OCI-LY7 (cell line): ENCODE data around the gene TRIP10. TPM values are rescaled to one million over a fixed set of nuclear protein-coding genes. Genes with fewer than 3 reads are reported as not detected.
A peak's percentile ranks its signal among the peaks of the same experiment; 100 is the strongest.
"Not testable (repeated sequence)": the region's sequence is repeated elsewhere in the genome, so short reads cannot be mapped to it uniquely, and the experiment has no call there.

Experiments
- BruUV-seq: library from RNA; stranded (reverse); fragments of 400-500 nt; replicated peaks from 2 replicates; lab custom pipeline; 2021; lab: Mats Ljungman, UMichigan
- CTCF ChIA-PET: fragments of 300-600 bp; sonication (Branson Sonifier 250); formaldehyde crosslinking; loops from one replicate; lab custom pipeline; 2022; ENCODE audit warnings: antibody characterized with exemption; ENCODE audit not compliant: unreplicated experiment; lab: Charles Lee
- POLR2A ChIA-PET: fragments of 300-600 bp; sonication (Branson Sonifier 250); formaldehyde crosslinking; loops from one replicate; lab custom pipeline; 2022; ENCODE audit warnings: antibody characterized with exemption; lab: Charles Lee
- DNase-seq: peaks from one replicate; pipeline ENCODE4 v3.0.0-alpha.2; 2015; ENCODE audit warnings: low spot score
- H2AFZ ChIP-seq: fragments of 200-600 bp; sonication (generic), shearing (Covaris generic); 2 replicates; pipeline ENCODE4 v1.6.1; 2014; ENCODE audit warnings: mild to moderate bottlenecking, antibody characterized with exemption, low read length, moderate library complexity
- H3K27ac ChIP-seq: fragments of 200-600 bp; sonication (generic); 2 replicates; pipeline ENCODE4 v1.5.1; 2014; ENCODE audit warnings: mixed run types, low read depth, mild to moderate bottlenecking, moderate library complexity, low read length, inconsistent platforms; ENCODE audit not compliant: poor library complexity, severe bottlenecking
- H3K36me3 ChIP-seq: fragments of 200-600 bp; sonication (generic); 2 replicates; pipeline ENCODE4 v1.6.1; 2014; ENCODE audit warnings: mild to moderate bottlenecking, antibody characterized with exemption, low read length, moderate library complexity, mixed read lengths; ENCODE audit not compliant: insufficient read depth
- H3K4me1 ChIP-seq: fragments of 200-600 bp; sonication (generic); 2 replicates; pipeline ENCODE4 v1.5.1; 2014; ENCODE audit warnings: mild to moderate bottlenecking, low read length; ENCODE audit not compliant: insufficient read depth, poor library complexity, severe bottlenecking
- H3K4me2 ChIP-seq: fragments of 200-600 bp; sonication (generic); 2 replicates; pipeline ENCODE4 v1.6.1; 2014; ENCODE audit warnings: mild to moderate bottlenecking, low read length
- H3K4me3 ChIP-seq: fragments of 200-600 bp; sonication (generic); 2 replicates; pipeline ENCODE4 v1.5.1; 2014; ENCODE audit warnings: mild to moderate bottlenecking, low read depth, low read length; ENCODE audit not compliant: poor library complexity, severe bottlenecking
- H3K79me2 ChIP-seq: fragments of 200-600 bp; sonication (generic); 2 replicates; pipeline ENCODE4 v1.6.1; 2016; ENCODE audit warnings: low read depth, mild to moderate bottlenecking, low read length, moderate library complexity, mixed read lengths; ENCODE audit not compliant: insufficient read depth
- H3K9me2 ChIP-seq: fragments of 200-600 bp; sonication (generic); 2 replicates; pipeline ENCODE4 v1.6.1; 2016; ENCODE audit warnings: mild to moderate bottlenecking, low read length, mixed read lengths; ENCODE audit not compliant: insufficient read depth
- H3K9me3 ChIP-seq: fragments of 200-600 bp; sonication (generic); 2 replicates; pipeline ENCODE4 v1.6.1; 2014; ENCODE audit warnings: mild to moderate bottlenecking, mixed run types, low read length, mixed read lengths
- H4K20me1 ChIP-seq: fragments of 200-600 bp; sonication (generic); 2 replicates; pipeline ENCODE4 v1.6.1; 2014; ENCODE audit warnings: mild to moderate bottlenecking, antibody characterized with exemption, low read length, moderate library complexity, mixed read lengths; ENCODE audit not compliant: insufficient read depth
- EZH2phosphoT487 ChIP-seq: fragments of 200-600 bp; sonication (generic); IDR thresholded peaks from 2 replicates; pipeline ENCODE4 v1.6.1; 2018; ENCODE audit warnings: low read depth, borderline replicate concordance, mild to moderate bottlenecking, mixed run types, antibody characterized with exemption, low read length, moderate library complexity, mixed read lengths
- intact Hi-C: fragments of 100-400 bp; cut with micrococcal nuclease; formaldehyde crosslinking; loops from one replicate; pipeline ENCODE4 v1.10.0; 2022; ENCODE audit not compliant: unreplicated experiment
- total RNA-seq, 2 experiments: library from RNA; depleted of rRNA in 1 of 2; stranded (reverse); fragments of >200 nt in 1 of 2; shearing (Covaris generic) in 1 of 2; gene quantifications; 2 replicates each; pipeline ENCODE4 v1.2.3, GENCODE V29; 2014 to 2022
- TF ChIP-seq, protein P1 (sequence below): fragments of 200-600 bp; sonication (generic); conservative IDR thresholded peaks from 2 replicates; pipeline ENCODE4 v1.5.1; 2014; ENCODE audit warnings: mild to moderate bottlenecking, antibody characterized with exemption, low read length, moderate library complexity, mixed read lengths

Gene TRIP10
- total RNA-seq, 2 experiments from 2014 or later = 16.1 to 19.9 TPM

DNA sequence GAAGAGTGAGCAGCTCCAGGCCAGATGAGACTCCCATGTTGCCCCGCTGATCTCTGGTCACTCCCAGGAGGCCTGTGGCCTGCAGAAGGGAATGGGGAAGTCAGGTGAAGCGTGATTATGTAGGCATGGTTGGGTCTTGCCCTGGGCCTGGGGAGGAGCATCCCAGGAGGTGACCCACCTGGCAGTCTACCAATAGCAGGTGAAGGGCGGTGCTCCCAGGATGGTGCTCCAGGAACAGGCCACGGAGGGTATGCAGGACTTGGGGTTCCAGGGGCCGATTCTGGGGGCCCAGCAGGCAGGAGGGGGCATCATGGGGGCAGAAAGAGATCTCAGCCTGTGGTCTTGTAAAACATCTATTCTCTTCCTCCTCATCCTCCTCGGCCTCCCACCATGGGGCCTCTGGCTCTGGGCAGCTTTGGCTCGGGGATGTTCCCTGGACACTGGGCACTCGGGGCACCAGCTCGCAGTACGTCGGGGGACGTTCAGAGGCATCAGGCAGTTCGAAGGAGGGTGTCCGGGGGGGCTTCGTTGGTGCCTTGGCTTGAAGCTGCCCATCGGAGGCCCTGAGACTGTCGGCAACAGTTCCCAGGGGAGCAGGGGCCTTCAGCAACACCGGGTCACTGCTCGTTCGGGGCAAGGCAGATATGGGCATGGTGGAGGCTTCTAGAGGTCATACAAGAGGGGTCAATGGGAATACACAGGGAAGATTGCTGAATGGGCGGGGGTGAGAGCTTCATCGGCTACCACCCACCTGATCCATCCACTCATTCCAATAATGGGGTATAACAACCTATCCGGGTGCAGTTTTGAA lies 15.4 kb downstream of the TRIP10 start:
- Histone ChIP-seq H3K4me3 (no peak overlapping the region), H3K79me2 (no peaks in the 10 kb centered on the region), H3K9me3 (no peaks in the 10 kb centered on the region), H2AFZ (no peak overlapping the region), H3K4me1 (peaks cover 12% of the 10 kb centered on the region), H3K36me3 (peaks cover 22% of the 10 kb centered on the region), H3K4me2 (no peak overlapping the region), H3K9me2 (no peaks in the 10 kb centered on the region), H4K20me1 (no peaks in the 10 kb centered on the region), H3K27ac (no peak overlapping the region)
- CTCF ChIA-PET = no interaction called here
- POLR2A ChIA-PET = no interaction called here
- no TSS peak for BruUV-seq
- DNase-seq = no peak
- no peak for TF ChIP-seq EZH2phosphoT487
- TF ChIP-seq, protein P1, sequence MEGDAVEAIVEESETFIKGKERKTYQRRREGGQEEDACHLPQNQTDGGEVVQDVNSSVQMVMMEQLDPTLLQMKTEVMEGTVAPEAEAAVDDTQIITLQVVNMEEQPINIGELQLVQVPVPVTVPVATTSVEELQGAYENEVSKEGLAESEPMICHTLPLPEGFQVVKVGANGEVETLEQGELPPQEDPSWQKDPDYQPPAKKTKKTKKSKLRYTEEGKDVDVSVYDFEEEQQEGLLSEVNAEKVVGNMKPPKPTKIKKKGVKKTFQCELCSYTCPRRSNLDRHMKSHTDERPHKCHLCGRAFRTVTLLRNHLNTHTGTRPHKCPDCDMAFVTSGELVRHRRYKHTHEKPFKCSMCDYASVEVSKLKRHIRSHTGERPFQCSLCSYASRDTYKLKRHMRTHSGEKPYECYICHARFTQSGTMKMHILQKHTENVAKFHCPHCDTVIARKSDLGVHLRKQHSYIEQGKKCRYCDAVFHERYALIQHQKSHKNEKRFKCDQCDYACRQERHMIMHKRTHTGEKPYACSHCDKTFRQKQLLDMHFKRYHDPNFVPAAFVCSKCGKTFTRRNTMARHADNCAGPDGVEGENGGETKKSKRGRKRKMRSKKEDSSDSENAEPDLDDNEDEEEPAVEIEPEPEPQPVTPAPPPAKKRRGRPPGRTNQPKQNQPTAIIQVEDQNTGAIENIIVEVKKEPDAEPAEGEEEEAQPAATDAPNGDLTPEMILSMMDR = no peak
- intact Hi-C loops = no loop called here

DNA sequence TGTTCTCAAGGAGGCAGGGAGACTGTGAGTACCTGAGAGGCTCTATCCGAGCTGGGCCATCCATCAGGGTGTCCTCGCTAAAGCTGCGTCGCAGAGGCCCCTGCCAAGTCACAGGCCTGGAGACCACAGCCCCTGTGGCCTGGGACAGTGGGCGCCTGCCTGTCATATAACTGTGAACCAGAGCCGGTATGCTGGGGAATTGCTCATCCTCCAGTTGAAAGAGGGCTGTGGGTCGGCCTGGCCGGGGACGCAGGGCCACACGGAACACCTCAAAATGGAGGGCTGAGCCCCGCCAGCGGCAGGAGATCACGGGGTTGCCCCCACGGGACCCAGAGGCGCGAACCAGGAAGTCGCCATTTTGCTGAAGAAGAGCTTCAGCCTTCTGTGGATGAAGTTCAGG lies 21.1 kb downstream of the TRIP10 start:
- TF ChIP-seq EZH2phosphoT487 = no peak
- TF ChIP-seq, protein P1 = no peak
- no peak for DNase-seq
- intact Hi-C loops = no loop called here
- Histone ChIP-seq H3K9me2 (no peaks in the 10 kb centered on the region), H3K4me1 (peaks cover 1% of the 10 kb centered on the region), H3K4me2 (no peak overlapping the region), H3K9me3 (peaks cover 10% of the 10 kb centered on the region; the same call in 1 of the 2 replicates), H3K4me3 (no peak overlapping the region), H3K79me2 (no peaks in the 10 kb centered on the region), H3K27ac (no peak overlapping the region), H4K20me1 (no peaks in the 10 kb centered on the region), H2AFZ (peak overlapping the region; percentile 0; the same call in 1 of the 2 replicates), H3K36me3 (peaks cover 6% of the 10 kb centered on the region; the same call in 1 of the 2 replicates)
- no TSS peak for BruUV-seq
- POLR2A ChIA-PET = no interaction called here
- CTCF ChIA-PET = no interaction called here

DNA sequence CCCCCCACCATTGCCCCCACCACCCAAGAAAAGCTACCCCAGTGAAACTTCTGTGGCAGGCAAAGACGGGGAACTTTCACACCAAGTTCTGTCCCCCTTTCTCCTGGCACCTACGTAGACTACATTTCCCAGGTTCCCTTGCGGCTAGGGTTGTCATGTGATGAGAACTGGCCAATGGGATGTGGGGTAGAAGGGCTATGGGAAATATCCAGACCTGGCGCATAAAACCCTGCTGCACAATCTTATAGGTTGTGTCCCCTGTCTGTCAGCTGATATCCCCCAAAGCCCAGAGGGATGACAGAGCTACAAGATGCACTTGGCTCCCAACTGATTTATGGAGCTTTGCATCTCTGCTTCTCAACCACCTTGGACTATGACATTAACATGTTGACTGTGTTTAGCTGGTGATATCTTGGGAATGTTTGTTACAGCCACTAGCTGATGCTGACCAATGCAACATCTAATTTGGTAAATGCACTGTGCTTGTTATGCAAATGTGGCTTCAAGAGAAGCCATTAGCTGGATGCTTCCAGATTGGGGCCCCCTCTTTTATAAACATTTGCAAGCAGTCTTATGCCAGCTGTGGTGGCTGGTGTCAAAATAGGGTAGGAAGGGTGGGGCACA lies 21.7 kb downstream of the TRIP10 start:
- H3K9me3 ChIP-seq = peaks cover 10% of the 10 kb centered on the region; the same call in 1 of the 2 replicates
- peak; percentile 76 for DNase-seq
- H3K9me2 ChIP-seq = no peaks in the 10 kb centered on the region
- H3K27ac ChIP-seq = no peak overlapping the region
- no peak overlapping the region for H3K4me3 ChIP-seq
- ChIA-PET CTCF (no interaction called here), POLR2A (no interaction called here)
- H3K79me2 ChIP-seq = no peaks in the 10 kb centered on the region
- H2AFZ ChIP-seq = peak overlapping the region; percentile 0; the same call in 1 of the 2 replicates
- H3K4me1 ChIP-seq = peaks cover 7% of the 10 kb centered on the region
- no TSS peak for BruUV-seq
- TF ChIP-seq, protein P1 = no peak
- no peak for TF ChIP-seq EZH2phosphoT487
- intact Hi-C loops = no loop called here
- H3K4me2 ChIP-seq = no peak overlapping the region
- no peaks in the 10 kb centered on the region for H4K20me1 ChIP-seq
- peaks cover 6% of the 10 kb centered on the region; the same call in 1 of the 2 replicates for H3K36me3 ChIP-seq

DNA sequence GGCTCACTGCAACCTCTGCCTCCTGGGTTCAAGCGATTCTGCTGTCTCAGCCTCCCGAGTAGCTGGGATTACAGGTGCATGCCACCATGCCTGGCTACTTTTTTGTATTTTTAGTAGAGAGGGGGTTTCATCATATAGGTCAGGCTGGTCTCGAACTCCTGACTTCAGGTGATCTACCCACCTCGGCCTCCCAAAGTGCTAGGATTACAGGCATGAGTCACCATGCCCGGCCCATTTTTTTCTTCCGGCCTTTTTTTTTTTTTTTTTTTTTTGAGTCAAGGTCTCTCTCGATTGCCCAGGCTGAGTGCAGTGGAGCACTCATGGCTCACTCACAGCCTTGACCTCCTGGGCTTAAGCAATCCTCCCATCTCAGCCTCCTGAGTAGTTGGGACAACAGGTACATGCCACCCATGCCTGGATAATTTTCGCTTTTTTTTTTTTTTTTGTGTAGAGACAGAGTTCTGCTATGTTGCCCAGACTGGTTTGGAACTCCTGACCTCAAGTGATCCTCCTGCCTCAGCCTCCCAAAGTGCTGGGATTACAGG lies 22.8 kb downstream of the TRIP10 start:
- H3K36me3 ChIP-seq, H3K27ac ChIP-seq, H2AFZ ChIP-seq, DNase-seq, H3K9me2 ChIP-seq, H3K4me3 ChIP-seq, H3K4me2 ChIP-seq, intact Hi-C loops, CTCF ChIA-PET, H3K79me2 ChIP-seq, BruUV-seq, H4K20me1 ChIP-seq: not testable (repeated sequence)
- H3K4me1 ChIP-seq = peaks cover 14% of the 10 kb centered on the region
- H3K9me3 ChIP-seq = peaks cover 10% of the 10 kb centered on the region; the same call in 1 of the 2 replicates
- POLR2A ChIA-PET = interaction anchor here (0.7 kb wide), 1 partner anchor 26 kb away, joined by 3 read pairs; no protein-coding TSS in a partner anchor
